ENCODE measurements around the gene TNK1.

The TNK1 gene

DNA sequence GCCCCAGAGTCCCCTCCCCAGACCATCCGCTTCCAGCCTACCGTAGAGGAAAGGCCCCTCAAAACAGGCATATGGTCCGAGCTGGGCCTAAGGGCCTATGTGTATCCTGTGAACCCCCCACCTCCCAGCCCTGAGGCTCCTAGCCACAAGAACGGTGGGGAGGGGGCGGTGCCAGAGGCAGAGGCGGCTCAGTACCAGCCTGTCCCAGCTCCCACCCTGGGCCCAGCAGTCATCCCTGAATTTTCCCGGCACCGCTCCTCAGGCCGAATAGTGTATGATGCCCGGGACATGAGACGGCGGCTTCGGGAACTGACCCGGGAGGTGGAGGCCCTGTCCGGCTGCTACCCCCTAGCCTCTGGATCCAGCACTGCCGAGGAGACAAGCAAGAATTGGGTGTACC is 40.3 kb downstream of the TNK1 start:
- ChIA-PET POLR2A (interaction anchor here (1.1 to 1.3 kb wide), 2 partner anchors 13 to 17 kb away, joined by 4 to 6 read pairs; partner anchors contain the start of genes TMEM102 and TMEM256), CTCF (no interaction called here)
- TF ChIP-seq, protein P1, sequence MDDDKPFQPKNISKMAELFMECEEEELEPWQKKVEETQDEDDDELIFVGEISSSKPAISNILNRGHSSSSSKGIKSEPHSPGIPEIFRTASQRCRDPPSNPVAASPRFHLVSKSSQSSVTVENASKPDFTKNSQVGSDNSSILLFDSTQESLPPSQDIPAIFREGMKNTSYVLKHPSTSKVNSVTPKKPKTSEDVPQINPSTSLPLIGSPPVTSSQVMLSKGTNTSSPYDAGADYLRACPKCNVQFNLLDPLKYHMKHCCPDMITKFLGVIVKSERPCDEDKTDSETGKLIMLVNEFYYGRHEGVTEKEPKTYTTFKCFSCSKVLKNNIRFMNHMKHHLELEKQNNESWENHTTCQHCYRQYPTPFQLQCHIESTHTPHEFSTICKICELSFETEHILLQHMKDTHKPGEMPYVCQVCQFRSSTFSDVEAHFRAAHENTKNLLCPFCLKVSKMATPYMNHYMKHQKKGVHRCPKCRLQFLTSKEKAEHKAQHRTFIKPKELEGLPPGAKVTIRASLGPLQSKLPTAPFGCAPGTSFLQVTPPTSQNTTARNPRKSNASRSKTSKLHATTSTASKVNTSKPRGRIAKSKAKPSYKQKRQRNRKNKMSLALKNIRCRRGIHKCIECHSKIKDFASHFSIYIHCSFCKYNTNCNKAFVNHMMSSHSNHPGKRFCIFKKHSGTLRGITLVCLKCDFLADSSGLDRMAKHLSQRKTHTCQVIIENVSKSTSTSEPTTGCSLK (tag by site-specific recombination; IDR thresholded peaks at IDR 0.05): no peak
- TF ChIP-seq, protein P2, sequence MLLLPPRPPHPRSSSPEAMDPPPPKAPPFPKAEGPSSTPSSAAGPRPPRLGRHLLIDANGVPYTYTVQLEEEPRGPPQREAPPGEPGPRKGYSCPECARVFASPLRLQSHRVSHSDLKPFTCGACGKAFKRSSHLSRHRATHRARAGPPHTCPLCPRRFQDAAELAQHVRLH (tag by site-specific recombination; IDR thresholded peaks at IDR 0.05): no peak
- TF ChIP-seq ZNF621 (tag by site-specific recombination; IDR thresholded peaks at IDR 0.05) (no peak), ZNF184 (tag by site-specific recombination; IDR thresholded peaks at IDR 0.05) (no peak), ZNF521 (tag by site-specific recombination; IDR thresholded peaks at IDR 0.05) (no peak), ZNF248 (tag by site-specific recombination; IDR thresholded peaks at IDR 0.05) (no peak), ZNF777 (tag by site-specific recombination; IDR thresholded peaks at IDR 0.05; ENCODE audit: borderline replicate concordance) (no peak), HOXD13 (CRISPR knock-in tag; IDR thresholded peaks at IDR 0.05; ENCODE audit: borderline replicate concordance) (no peak), SP7 (tag by site-specific recombination; IDR thresholded peaks at IDR 0.05) (no peak), REPIN1 (tag by site-specific recombination; IDR thresholded peaks at IDR 0.05; ENCODE audit: low read depth) (no peak), ZNF561 (tag by site-specific recombination; IDR thresholded peaks at IDR 0.05; ENCODE audit: borderline replicate concordance) (no peak), ZNF596 (tag by site-specific recombination; IDR thresholded peaks at IDR 0.05) (no peak), ZFP37 (tag by site-specific recombination; IDR thresholded peaks at IDR 0.05) (no peak), MZF1 (tag by site-specific recombination; IDR thresholded peaks at IDR 0.05; ENCODE audit: borderline replicate concordance) (no peak), ZNF624 (tag by site-specific recombination; IDR thresholded peaks at IDR 0.05) (no peak), ZNF660 (tag by site-specific recombination; IDR thresholded peaks at IDR 0.05) (no peak), TRIM28 (IDR thresholded peaks at IDR 0.05; ENCODE audit: borderline replicate concordance, low read length) (no peak), ZNF530 (tag by site-specific recombination; IDR thresholded peaks at IDR 0.05; ENCODE audit: low read depth) (no peak)
- TF ChIP-seq, protein P3, sequence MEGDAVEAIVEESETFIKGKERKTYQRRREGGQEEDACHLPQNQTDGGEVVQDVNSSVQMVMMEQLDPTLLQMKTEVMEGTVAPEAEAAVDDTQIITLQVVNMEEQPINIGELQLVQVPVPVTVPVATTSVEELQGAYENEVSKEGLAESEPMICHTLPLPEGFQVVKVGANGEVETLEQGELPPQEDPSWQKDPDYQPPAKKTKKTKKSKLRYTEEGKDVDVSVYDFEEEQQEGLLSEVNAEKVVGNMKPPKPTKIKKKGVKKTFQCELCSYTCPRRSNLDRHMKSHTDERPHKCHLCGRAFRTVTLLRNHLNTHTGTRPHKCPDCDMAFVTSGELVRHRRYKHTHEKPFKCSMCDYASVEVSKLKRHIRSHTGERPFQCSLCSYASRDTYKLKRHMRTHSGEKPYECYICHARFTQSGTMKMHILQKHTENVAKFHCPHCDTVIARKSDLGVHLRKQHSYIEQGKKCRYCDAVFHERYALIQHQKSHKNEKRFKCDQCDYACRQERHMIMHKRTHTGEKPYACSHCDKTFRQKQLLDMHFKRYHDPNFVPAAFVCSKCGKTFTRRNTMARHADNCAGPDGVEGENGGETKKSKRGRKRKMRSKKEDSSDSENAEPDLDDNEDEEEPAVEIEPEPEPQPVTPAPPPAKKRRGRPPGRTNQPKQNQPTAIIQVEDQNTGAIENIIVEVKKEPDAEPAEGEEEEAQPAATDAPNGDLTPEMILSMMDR (tag by site-specific recombination; IDR thresholded peaks at IDR 0.05): no peak
- TF ChIP-seq, protein P4, sequence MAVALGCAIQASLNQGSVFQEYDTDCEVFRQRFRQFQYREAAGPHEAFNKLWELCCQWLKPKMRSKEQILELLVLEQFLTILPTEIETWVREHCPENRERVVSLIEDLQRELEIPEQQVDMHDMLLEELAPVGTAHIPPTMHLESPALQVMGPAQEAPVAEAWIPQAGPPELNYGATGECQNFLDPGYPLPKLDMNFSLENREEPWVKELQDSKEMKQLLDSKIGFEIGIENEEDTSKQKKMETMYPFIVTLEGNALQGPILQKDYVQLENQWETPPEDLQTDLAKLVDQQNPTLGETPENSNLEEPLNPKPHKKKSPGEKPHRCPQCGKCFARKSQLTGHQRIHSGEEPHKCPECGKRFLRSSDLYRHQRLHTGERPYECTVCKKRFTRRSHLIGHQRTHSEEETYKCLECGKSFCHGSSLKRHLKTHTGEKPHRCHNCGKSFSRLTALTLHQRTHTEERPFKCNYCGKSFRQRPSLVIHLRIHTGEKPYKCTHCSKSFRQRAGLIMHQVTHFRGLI (tag by site-specific recombination; IDR thresholded peaks at IDR 0.05): no peak
- Histone ChIP-seq H3K36me3 (ENCODE audit: control insufficient read depth in 2 of 2, insufficient read depth in 1 of 2, low read length in 2 of 2) (peaks cover 0 to 24% of the 10 kb centered on the region in 2 experiments; a peak in 1 of 3 replicates), H3K4me1 (ENCODE audit: control insufficient read depth, insufficient read depth, low read length) (no peaks in the 10 kb centered on the region), H3K27ac (ENCODE audit: extremely low read depth, low read depth, low read length) (no peak overlapping the region), H3K9me3 (ENCODE audit: control insufficient read depth, insufficient read depth, low read depth, low read length) (no peaks in the 10 kb centered on the region), H3K4me3 (ENCODE audit: low read depth, low read length) (no peak overlapping the region)

DNA sequence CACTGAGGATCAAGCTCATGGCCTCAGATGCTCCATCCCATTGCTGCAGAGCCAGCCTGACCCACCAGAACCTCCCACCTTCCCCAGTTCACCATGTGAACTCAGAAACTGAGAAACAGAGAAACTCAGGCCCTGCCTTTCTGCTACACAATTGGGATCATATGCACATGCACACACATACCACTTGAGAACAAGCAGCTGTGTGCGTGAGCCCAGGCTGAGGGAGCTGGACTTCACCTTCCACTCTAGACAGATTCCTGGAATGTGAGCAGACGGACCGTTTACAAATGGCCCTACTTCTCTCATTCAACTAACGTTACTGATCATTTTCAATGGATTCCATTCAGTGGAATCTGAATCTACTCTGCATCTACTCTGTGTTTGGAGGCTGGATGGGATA is 42.8 kb downstream of the TNK1 start:
- no peak overlapping the region for H3K27ac ChIP-seq (ENCODE audit: extremely low read depth, low read depth, low read length)
- H3K36me3 ChIP-seq (ENCODE audit: control insufficient read depth in 2 of 2, insufficient read depth in 1 of 2, low read length in 2 of 2): peaks cover 0 to 2% of the 10 kb centered on the region in 2 experiments; a peak in 1 of 3 replicates
- no peaks in the 10 kb centered on the region for H3K4me1 ChIP-seq (ENCODE audit: control insufficient read depth, insufficient read depth, low read length)
- ChIA-PET CTCF (interaction anchor here (0.7 to 1.8 kb wide), 3 partner anchors 11 to 163 kb away, joined by 4 to 9 read pairs (median 6); no protein-coding TSS in a partner anchor), POLR2A (interaction anchor here (0.7 to 1.0 kb wide), 3 partner anchors 12 to 19 kb away, joined by 3 to 4 read pairs (median 4); partner anchors contain the start of gene TMEM256)
- H3K9me3 ChIP-seq (ENCODE audit: control insufficient read depth, insufficient read depth, low read depth, low read length): no peaks in the 10 kb centered on the region
- 0 out of 2 replicates have a peak, but pooled peaks have one; percentile 12 for TF ChIP-seq ZBTB17 (tag by site-specific recombination; IDR thresholded peaks at IDR 0.05)
- TF ChIP-seq ZNF175 (tag by site-specific recombination; IDR thresholded peaks at IDR 0.05): no peak
- no peak overlapping the region for H3K4me3 ChIP-seq (ENCODE audit: low read depth, low read length)

Data from HEK293 (cell line).